Left colon (tissue), 2 donors: ENCODE measurements around the gene ATOH8. TPM values are rescaled to one million over a fixed set of nuclear protein-coding genes. Genes with fewer than 3 reads are reported as not detected.

ENCODE experiments used
- ATAC-seq: fragments of 200-7000 bp; cut with Tn5 transposase; one replicate; pipeline ENCODE4 v1.9.1; 2020; ENCODE audit warnings: mild to moderate bottlenecking, moderate library complexity
- DNase-seq, 2 donors: peaks; one replicate each; pipeline ENCODE4 v3.0.0-alpha.2; 2020
- intact Hi-C, 2 donors: fragments of 100-400 bp; cut with DNase I in 1 of 2; cut with micrococcal nuclease in 1 of 2; formaldehyde crosslinking; loops; one replicate each; pipeline versions ENCODE4 v1.11.2 to v1.14.0; 2022; cut with DNase I, micrococcal nuclease
- total RNA-seq, 2 donors: library from RNA; stranded (reverse); fragmentation: NEBNext Ultra II Directional; extraction: Animal tissue kit (Norgen Biotek cat#: 25700); gene quantifications; one replicate each; pipeline ENCODE4 v1.2.1, GENCODE V29; 2021
- donor health status: DM: no; HTN: no; CAD: no.
- donor health status: DM: yes; HTN: yes; CAD: no.

The ATOH8 gene
- total RNA-seq, 2 donors from 2014 or later: 3.4 to 4.6 TPM

DNA sequence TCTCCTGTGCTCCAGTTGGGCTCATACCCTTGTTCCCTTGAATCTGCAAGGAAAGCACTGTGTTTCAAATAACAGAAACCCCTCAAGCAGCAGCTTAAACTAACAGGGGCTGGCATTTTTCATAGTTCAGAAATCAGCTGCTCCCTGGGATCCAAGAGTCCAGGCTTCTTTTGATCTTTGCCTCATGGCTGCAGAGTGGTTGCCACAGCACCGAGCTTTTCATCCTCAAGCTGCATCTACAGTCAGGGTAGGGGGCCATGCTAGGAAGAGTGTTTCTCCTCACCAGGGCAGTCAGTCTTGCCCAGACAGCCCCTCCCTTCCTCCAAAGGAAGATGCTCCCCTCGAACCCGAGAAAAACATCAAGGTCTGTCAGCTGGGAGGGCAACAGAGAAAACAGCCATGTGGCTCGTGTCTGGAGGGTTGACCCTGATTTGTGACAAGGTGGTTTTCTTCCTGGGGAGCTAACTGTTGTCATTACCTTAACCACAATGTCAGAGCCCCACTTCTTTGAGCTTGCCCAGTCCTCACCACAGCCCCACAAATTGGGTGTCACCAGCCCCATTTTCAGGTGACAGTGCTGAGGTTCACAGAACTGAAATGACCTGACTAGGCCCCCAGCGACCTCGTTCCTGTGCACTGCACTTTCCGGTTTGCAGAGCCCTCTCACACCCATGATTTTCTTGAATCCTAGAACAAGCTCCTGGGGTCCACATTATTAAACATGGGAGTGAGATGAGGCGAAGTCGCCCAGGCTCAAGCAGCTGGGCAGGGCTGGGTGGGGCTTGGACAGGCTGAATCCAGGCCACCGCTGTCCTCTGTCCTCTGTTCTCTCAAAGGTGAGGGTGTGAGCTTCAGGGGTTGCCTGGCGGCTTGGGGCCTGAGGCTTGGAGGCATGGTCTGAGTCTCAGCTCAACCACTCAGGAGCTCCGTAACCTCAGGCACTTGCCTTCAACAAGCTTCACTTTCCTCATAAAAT, 21.9 kb downstream of the ATOH8 start:
- no peak for DNase-seq
- no peak for ATAC-seq
- intact Hi-C loops: no loop called here

GRCh38 chr2:85776672-85777071, 22.9 kb downstream of the ATOH8 start:
- ATAC-seq (no peak), DNase-seq (no peak)
- intact Hi-C loops: no loop called here

GRCh38 chr2:85777441-85777861, 23.7 kb downstream of the ATOH8 start:
- ATAC-seq (no peak), DNase-seq (no peak)
- intact Hi-C loops: no loop called here

GRCh38 chr2:85778646-85779379, 25.0 kb downstream of the ATOH8 start:
- no peak for ATAC-seq
- intact Hi-C loops: no loop called here
- DNase-seq: no peak

GRCh38 chr2:85779641-85780315, 26.0 kb downstream of the ATOH8 start:
- ATAC-seq: peak; percentile 68
- no peak for DNase-seq
- intact Hi-C loops: loop anchor here in 1 of 2 donors (10.0 kb wide), 1 partner anchor 45 kb away; no protein-coding TSS in a partner anchor

DNA sequence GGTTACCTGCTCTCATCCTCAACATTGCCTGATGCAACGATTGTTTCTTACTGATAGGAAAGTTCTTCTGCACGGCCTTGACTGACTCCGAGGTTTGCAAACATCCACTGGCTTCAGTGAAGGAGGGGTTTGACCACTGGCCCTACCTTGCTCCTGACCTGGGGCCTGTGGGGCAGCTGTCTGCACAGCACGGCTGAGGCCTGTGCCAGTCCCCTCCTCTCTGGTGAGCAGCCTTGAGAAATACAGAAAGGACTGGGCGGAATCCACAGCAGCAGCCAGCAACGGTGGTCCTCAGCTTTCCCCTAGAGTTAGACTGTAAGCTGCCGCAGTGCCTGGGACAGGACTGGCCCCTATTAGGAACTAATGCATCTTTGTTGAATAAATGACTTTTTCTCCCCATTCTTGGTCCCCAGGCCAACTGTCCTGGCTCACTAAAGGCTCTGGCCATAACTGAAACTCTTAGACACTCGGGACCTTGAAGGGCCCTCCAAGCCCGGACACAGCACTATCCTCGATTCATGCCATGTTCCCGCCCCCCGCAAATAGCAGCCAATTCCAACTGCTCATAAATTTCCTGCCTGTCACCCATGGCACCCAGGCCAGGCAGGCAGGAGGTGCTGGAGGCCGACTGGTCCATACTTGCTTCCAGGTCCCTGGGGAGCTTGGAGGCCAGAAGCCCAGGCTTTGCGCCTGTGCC, 26.7 kb downstream of the ATOH8 start:
- intact Hi-C loops: loop anchor here in 1 of 2 donors (10.0 kb wide), 1 partner anchor 46 kb away; no protein-coding TSS in a partner anchor
- ATAC-seq (no peak), DNase-seq (no peak)

DNA sequence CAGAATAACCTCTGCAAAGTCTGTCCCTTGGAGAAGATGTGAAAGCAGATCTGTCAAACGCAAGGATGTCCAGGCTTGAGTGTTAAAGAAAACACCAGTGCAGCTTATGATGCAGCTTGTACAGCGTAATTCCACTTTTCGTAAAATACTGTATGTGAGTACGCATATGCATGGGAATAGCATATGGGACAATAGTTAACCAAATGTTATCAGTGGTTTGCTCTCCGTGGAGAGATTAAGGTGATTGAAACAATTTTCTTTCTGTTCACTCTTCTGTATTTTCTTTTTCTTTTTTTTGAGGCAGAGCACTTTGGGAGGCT, 27.2 kb downstream of the ATOH8 start:
- intact Hi-C loops: loop anchor here in 1 of 2 donors (10.0 kb wide), 1 partner anchor 46 kb away; no protein-coding TSS in a partner anchor
- DNase-seq (no peak), ATAC-seq (no peak)

- DNase-seq (no peak), ATAC-seq (no peak)
- intact Hi-C loops: loop anchor here in 1 of 2 donors (10.0 kb wide), 1 partner anchor 49 kb away; no protein-coding TSS in a partner anchor
Measured at GRCh38 chr2:85783796-85784195, 30.0 kb downstream of the ATOH8 start.

GRCh38 chr2:85784474-85784986, 30.7 kb downstream of the ATOH8 start:
- DNase-seq: no peak
- intact Hi-C loops: loop anchor here in 1 of 2 donors (10.0 kb wide), 1 partner anchor 50 kb away; no protein-coding TSS in a partner anchor
- ATAC-seq: no peak

DNA sequence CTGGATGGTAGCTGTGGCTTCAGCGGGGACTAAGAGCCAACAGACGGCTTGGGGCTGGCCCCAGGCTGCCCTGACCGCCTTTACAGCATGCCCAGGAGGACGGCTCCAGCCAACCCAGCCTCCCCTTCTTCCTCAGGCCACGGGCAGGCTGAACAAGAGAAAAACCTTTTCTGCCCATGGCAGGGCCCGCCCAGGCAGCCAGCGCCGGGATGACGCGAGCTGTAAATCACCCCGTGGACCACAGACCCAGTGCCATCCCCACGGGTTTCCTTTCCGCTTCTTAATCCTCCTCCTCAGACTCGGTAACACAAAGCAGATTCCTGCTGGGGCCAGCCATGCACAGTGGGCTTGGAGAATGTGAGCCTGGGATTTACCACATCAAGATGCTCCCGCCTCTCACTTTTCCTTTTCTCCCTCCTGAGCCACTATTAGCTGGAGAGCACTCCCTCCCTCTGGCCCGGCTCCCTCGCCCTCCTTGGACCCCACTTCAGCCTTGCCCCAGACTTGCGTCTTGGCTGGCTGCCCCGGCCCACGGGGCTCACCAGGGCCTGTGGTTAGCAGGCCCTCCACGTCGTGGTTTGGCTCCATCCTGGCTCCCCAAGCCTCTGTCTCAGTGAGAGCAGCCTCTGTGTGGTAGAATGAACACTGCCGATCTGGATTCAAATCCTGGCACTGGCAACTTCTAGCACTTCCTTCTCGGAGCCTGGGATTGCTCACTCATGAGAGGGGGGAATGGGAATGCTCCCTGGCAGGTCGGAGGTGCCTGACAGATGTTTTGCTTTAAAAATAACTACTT, 31.4 kb downstream of the ATOH8 start:
- DNase-seq: no peak
- intact Hi-C loops: loop anchor here in 1 of 2 donors (10.0 kb wide), 1 partner anchor 50 kb away; no protein-coding TSS in a partner anchor
- no peak for ATAC-seq

- ATAC-seq: no peak
- intact Hi-C loops: loop anchor here in 1 of 2 donors (10.0 kb wide), 1 partner anchor 51 kb away; no protein-coding TSS in a partner anchor
- no peak for DNase-seq
Measured at GRCh38 chr2:85785871-85786270, 32.1 kb downstream of the ATOH8 start.

DNA sequence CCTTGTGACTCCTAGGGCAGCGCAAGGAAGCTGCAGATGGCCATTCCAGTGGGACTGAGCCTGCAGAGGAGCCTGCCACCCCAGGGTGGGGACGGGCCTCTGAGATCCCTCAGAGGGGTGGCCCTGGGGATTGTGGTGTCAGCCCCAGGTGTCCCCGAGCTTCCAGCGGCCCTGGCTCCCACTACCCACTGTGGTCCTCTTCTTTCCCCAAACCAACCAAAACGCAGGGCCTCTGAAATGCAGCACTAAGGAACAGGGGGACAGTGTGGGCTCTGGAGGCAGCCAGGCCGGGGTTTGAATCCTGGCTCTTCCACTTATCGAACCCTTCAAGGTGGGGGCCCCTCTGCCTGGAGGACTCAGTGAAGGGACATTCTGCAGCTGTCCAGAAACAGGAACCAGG, 32.7 kb downstream of the ATOH8 start:
- DNase-seq: no peak
- intact Hi-C loops: loop anchor here in 1 of 2 donors (10.0 kb wide), 1 partner anchor 52 kb away; no protein-coding TSS in a partner anchor

GRCh38 chr2:85786865-85787264, 33.1 kb downstream of the ATOH8 start:
- no peak for ATAC-seq
- no peak for DNase-seq
- intact Hi-C loops: loop anchor here in 1 of 2 donors (10.0 kb wide), 1 partner anchor 52 kb away; no protein-coding TSS in a partner anchor

More for the DNA sequence above, 32.7 kb downstream of the ATOH8 start:
- no peak for ATAC-seq

- intact Hi-C loops: loop anchor here in 1 of 2 donors (10.0 kb wide), 1 partner anchor 53 kb away; no protein-coding TSS in a partner anchor
- ATAC-seq (no peak), DNase-seq (no peak)
Measured at GRCh38 chr2:85787282-85787980, 33.6 kb downstream of the ATOH8 start.

DNA sequence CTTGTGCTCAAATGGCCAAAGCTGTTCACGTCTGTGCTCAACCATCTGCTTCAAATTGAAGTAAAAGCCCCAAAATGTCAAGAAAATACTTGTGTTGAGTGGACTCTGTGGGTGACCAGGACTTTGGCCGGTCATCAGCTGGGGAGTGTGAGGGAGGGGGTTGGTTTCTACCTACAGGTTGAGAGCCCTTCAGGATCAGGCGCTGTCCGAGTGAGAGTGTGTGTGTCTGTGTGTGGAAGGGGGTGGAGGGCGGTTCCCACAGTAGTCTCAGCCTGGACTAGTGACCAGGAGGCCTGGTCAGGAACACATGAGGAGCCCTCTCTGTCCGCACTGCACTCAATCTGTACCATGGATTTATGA, 34.2 kb downstream of the ATOH8 start:
- intact Hi-C loops: loop anchor here in 1 of 2 donors (10.0 kb wide), 1 partner anchor 53 kb away; no protein-coding TSS in a partner anchor
- no peak for DNase-seq
- no peak for ATAC-seq

DNA sequence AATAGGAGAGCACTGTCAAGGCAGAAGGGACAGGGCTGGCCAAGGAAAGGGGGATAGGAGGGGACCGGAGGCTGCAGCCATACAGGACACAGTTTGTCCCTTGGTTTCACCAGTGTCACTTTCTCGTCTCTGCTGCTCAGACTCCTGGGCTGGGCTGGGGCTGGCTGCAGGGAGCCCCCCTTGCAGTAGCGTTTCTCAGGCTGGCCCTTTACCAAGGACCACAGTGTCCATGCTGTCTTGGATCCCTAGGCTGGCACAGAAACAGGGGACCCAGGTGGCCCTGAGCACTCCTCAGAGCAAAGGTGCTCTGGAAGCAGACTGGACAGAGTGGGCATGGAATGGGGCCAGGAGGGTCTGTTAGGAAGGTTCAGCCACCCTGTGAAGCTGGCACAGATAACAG, 34.8 kb downstream of the ATOH8 start:
- intact Hi-C loops: loop anchor here in 1 of 2 donors (10.0 kb wide), 1 partner anchor 54 kb away; no protein-coding TSS in a partner anchor
- DNase-seq (no peak), ATAC-seq (no peak)
